Tongue (tissue), 2 donors: ENCODE data around the gene ITFG1. TPM values are rescaled to one million over a fixed set of nuclear protein-coding genes. Genes with fewer than 3 reads are reported as not detected.
"Not testable (repeated sequence)": the region's sequence is repeated elsewhere in the genome, so short reads cannot be mapped to it uniquely, and the experiment has no call there.

ENCODE experiments used
- DNase-seq: peaks from one replicate; pipeline ENCODE4 v3.0.0-alpha.2; 2015
- total RNA-seq: library from RNA; depleted of rRNA; stranded (reverse); fragments of >200 nt; gene quantifications from one replicate; pipeline ENCODE4 v1.2.3, GENCODE V29; 2014

ITFG1 gene
- total RNA-seq, 1 donor from 2014 or later, result 78.2 TPM

DNA sequence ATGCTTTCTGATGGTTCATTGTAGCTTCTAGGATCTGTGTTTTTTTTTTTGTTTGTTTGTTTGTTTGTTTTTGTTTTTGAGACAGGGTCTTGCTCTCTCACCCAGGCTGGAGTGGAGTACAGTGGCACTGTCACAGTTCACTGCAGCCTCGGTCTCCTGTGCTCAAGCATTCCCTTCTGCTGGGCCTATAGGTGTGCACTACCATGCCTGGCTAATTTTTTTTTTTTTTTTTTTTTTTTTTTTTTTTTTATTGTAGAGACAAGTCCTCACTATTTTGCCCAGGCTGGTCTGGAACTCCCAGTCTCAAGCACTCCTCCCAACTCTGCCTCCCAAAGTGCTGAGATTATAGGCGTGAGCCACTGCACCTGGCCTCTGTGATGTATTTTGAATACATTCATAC is 12.1 kb upstream of the ITFG1 start:
- not testable (repeated sequence) for DNase-seq

DNA sequence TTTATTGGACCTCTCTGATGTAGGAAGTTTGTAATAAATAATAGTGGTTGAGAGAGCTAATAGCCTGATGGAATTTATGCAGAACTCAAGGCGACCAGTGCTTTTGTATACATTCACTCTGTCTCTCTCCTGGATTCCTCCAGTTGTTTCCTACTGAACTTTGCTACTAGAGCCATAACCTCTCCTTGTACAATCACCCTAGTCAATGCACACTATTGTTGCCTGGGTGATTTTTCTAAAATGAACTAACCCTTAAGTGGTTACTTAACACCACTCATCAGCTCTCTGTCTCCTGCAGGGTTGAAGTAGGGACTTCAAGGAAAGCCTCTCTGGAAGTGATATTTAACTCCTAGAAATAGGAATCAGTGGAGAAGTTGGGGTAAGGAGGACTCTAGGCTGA is 9.9 kb upstream of the ITFG1 start:
- DNase-seq, result no peak

DNA sequence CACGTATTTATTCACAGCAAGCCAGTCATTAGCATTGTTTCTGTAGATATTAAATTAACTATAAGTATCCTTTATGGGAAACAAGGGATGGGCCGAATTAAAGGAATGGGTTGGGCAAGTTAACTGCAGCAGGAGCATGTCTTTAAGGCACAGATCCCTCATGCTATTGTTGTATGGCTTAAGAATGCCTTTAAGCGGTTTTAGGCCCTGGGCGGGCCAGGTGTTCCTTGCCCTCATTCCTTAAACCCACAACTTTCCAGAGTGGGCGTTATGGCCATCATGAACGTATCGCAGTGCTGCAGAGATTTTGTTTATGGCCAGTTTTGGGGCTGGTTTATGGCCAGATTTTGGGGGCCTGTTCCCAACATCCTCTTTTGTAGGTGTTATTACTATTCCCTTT is 9.3 kb upstream of the ITFG1 start:
- no peak for DNase-seq

DNA sequence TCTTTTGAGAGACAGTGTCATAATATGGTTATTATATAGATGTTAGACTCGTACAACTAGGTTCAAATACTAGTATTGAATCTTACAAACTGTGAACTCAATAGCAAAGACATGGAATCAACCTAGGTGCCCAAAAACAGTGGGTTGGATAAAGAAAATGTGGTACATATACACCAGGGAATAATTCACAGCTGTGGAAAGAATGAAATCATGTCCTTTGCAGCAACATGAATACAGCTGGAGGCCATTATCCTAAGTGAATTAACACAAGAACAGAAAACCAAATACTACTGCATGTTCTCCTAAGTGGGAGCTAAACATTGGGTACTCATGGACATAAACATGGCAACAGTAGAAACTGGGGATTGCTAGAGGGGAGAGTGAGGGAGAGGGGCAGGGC is 8.4 kb upstream of the ITFG1 start:
- no peak for DNase-seq

DNA sequence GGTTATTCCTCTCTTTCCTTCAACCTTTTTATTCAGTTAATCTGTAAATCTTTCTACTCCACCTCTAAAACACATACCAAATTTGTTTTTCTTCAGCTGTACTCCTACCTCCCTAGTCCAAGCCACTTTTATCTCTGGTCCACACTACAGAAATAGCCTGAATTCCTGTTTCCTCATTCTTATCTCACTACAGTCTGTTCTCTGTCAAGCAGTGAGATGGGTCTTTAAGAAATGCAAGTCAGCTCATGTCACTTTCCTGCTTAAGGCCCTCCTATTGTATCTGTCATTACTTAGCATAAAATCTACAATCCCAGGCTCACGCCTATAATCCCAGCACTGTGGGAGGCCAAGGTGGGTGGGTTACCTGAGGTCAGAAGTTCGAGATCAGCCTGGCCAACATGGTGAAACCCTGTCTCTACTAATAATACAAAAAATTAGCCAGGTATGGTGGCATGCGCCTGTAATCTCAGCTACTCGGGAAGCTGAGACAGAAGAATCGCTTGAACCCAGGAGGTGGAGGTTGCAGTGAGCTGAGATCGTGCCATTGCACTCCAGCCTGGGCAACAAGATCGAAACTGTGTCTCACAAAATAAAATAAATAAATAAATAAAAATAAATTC is 7.3 kb upstream of the ITFG1 start:
- not testable (repeated sequence) for DNase-seq

DNA sequence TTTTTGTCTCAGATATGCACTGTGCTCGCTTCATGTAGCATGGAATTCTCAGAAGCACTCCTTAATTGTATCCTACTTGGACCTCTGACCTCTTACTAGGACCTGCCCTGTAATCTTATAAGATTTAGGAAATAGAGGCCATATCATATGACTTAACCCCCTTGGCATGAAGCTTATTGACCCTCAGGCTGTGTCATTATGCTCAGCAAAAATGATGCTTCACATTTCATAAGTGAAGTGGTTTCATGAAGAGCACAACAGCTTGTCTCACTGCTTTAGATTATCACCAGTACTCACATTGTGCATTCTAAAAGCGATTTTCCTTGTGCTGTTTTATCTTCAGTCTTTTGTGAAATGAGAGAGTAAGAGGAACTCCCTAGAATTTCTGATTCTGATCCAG is 6.6 kb upstream of the ITFG1 start:
- no peak for DNase-seq

DNA sequence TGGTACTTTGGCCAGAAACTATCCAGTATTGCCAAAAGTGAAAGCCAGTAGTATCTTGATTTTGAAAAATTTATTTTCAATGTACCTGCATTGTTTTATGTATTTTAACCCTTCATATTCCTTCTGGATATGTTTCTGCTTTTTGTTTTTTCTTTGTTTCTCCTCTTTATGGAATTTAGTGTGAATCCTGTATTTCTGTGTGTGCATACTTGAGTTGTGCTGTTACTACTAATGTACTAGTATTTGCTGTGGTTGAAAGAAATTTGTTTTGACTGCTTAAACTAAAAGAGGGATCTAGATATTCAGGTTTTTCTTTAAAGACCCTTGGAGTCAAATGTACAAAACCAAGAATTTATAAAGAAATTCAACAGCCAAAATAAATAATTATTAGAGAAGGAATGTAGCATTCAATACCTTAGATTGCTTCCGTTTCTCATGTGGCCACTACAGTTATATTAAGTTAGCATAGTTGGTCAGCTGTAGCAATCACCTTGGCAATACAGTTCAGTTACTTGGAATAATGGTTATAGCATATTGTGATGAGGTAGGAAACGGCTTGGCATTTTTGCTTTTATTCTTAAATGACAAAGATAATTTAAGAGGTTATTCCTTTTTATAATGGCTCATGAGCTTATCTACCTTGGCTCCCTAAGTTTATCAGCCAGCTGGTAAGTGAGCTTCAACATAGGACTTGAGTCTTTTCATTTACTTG is 5.2 kb upstream of the ITFG1 start:
- no peak for DNase-seq

DNA sequence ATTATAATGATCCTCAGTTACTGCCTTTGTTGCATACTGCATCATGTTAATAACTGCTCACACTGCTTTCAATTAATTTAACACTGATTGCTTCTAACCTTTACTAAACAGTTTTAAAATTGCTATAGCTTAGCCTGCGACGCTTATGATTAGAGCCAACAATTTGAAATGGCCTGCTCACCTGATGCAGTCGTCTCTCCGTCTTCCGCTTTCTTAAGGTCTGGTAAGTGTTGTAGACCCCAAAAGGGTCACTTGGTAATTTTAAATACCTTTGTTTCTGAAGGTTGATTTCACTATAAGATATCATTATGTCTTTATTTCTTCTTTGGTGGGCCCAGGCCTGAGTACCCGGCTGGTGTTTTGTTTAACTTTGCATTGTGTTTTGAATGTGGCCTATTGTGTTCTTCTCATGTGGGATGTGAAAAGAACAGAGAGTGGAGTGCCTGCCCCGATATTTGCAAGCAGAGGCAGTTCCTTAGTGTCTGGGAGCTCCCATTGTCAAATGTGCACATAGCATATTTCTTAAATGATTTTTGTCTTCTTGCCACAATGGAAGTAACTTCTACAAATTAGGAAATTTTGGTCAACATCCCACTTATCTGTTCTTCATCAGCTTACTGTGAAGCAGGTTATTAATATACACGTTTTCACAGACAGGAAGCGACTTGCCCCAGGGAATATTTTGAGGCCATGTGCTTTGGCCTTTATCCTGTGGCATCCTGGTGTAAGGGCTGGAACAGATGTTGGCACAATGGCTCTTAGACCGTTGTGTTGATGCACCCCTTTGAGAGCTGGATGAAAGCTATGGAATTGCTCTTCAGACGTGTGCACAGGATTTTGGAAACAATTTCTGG is 3.1 kb upstream of the ITFG1 start:
- no peak for DNase-seq

DNA sequence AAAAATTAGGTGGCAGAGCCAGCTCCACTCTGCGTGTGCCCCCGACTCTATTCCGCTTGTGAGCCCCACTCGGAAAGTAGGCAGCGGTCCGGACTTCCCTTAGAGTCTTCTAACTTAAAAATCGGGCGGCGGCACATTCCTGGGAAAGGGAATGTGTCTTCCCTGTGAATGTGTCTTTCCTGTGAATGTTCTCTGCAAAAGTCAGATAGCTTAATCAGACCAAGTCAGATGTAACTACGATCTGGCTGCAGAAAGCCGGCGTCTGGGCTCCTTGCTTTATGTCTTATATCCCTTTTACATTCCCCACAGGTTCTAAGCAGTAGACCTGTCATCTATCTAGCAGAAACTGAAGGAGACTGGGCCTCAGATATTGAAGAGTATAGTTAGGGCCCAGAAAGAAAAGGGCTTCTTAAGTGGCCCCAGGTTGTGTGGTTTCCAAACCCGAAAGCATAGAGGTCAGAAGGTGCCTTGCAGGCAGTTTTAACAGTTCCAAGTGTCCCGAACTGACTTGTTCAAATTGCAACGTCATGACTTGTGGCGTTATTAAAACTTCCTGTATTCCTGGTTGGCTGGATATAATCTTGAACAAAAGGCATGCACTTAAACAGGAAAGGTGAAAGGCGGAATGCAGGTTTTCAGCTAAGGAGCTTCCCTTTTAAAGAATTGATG is 869 bp upstream of the ITFG1 start:
- DNase-seq, result peak; percentile 49

DNA sequence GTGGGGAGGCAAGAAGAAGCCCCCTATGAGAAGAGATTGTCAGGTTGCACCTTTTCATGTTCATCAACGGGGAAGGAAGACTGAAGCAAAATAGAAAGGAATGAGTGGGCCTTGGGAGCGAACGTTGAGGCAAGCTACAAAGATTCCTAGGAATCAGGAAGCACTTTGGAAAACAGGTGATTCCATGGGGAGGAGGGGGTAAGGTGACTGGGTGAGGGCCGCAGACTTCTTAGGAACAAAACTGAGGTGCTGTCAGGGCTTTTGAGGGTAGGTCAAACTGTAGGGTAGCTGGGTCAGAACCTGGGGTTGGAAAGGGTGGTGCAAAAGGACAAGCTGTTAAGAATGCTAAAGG is 528 bp downstream of the ITFG1 start:
- no peak for DNase-seq

DNA sequence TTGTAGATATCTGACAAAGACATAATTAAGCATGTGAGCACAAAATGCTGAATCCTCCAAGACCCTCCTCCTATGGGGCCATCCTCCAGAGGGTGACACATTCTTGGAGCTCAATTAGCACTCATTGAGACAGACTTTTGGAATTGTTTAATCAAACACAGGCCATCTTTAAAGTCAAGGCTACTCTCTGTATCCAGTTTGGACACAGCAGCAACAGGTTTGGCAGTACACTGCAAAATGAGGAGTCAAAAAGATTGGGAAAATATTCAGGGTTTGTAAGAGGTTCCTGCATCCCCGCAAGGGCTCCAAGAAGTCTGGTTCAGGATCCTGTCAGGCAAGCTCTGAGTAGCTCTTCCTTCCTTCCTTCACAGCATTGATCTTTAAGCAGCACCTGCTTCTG is 1.3 kb downstream of the ITFG1 start:
- no peak for DNase-seq

DNA sequence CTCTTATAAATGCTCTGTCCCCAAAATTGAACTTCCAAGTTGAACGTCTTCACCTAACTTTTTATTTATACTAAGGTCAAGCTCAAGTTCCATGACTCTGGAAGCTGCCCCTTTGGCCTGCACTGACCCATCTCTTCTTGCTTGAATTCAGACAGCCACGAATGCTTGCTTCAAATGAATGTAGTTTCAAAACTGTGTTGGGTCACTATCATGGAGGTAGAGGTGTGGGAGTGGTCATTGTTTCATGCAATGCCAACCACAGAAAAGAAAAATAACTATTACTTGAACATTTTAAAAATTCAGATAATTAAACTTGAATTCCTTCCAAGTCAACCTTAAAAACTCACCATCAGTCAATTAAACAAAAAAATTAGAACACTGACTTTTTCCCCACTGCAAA is 2.5 kb downstream of the ITFG1 start:
- no peak for DNase-seq

DNA sequence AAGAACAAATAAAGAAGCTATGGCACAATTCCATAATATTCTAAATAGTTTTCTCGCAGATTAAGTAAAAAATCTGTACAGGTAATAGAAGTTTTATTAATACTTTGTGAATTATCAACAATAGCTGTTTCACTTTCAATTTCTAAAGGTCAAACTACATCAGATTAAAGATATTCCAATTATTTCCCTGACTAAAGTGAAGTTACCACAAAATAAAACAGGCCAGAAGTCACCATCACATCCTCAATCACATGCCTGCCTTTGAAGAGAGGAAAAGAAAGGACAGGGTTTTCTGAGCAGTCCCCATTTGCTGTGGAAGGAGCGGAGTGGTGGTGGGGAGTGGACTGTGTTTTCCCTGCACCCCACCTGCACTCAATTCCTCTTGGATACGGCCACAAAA is 11.1 kb downstream of the ITFG1 start:
- DNase-seq, result no peak

DNA sequence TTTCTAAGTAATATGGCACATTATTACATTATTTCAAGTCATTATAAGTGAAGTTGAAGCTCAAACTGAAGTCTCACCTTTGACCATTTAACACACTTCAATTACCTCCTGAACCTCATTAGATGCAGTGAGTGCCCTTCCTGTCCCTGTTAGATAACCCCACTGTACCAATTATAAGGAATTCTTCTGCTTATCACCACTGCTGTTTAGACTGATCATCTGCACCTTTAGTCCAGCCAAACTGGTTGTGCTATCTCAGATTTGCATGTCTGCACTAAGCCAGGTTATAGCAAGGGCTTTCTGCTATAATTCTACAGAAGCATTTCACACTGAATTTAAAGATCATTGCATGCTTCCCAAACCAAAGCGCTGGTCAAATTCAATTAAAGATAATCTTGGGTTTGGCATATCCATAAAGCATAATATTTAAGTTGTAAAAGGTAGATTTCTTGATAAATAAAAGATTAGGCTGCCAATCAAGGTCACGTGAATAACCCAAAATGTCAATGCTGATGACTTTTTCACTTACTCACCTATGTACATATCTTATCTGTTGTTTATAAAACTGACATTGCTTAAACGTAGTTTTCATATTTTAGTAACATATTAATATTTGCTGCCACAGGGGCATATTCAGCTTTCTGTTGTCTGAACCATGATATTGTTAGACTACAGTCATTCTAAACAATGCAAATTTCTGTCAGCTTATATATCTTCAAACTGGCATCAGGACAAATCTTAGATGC is 11.9 kb downstream of the ITFG1 start:
- no peak for DNase-seq

DNA sequence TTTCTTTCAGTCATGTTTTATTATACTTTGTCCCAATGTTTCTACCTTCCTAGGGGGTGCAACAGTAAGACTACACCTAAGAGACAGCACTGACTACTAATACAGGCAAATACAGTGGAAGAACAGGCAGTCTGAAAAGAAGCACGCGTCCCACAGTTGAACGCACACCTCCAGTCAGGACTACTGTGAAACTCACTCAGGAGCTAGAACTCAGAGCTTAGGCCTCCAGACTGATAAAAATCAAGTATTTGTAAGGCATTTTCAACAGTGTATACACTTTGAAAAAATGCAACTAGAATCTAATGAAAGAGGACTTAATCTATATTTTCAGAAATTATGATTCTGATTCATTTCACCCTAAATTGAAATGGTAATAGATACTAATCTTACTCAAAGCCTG is 14.4 kb downstream of the ITFG1 start:
- DNase-seq, result no peak

DNA sequence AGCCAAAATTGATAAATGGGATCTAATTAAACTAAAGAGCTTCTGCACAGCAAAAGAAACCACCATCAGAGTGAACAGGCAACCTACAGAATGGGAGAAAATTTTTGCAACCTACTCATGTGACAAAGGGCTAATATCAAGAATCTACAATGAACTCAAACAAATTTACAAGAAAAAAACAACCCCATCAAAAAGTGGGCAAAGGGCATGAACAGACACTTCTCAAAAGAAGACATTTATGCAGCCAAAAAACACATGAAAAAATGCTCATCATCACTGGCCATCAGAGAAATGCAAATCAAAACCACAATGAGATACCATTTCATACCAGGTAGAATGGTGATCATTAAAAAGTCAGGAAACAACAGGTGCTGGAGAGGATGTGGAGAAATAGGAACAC is 18.0 kb downstream of the ITFG1 start:
- not testable (repeated sequence) for DNase-seq

DNA sequence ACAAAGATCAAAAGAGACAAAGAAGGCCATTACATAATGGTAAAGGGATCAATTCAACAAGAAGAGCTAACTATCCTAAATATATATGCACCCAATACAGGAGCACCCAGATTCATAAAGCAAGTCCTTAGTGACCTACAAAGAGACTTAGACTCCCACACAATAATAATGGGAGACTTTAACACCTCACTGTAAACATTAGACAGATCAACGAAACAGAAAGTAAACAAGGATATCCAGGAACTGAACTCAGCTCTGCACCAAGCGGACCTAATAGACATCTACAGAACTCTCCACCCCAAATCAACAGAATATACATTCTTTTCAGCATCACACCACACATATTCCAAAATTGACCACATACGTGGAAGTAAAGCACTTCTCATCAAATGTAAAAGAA is 20.8 kb downstream of the ITFG1 start:
- not testable (repeated sequence) for DNase-seq

DNA sequence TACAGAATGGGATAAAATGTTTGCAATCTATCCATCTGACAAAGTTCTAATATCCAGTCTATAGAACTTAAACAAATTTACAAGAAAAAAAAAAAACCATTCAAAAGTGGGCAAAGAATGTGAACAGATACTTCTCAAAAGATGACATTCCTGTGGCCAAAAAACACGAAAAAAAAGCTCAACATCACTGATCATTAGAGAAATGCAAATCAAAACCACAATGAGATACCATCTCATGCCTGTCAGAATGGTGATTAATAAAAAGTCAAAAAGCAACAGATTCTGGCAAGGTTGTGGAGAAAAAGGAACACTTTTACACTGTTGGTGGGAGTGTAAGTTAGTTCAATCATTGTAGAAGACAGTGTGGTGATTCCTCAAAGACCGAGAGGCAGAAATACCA is 26.6 kb downstream of the ITFG1 start:
- not testable (repeated sequence) for DNase-seq

DNA sequence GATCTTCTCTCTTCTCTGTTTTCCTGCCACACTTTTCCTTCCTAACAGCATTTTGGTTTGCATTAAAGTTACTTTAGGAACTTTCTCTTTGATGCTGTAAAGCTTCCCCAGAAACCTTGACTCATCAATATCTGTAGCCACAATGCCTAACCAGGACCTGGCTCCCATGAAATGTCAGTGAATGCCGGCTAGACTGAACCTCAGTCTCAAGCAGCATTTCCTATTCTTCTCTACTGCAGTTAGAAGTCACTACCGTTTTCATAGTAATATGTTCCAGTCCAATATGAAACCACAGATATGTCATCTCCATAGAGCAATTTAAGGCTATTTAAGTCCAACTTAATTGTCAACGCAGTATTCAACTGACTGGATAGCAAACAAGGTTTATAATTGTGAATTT is 28.9 kb downstream of the ITFG1 start:
- DNase-seq, result no peak

DNA sequence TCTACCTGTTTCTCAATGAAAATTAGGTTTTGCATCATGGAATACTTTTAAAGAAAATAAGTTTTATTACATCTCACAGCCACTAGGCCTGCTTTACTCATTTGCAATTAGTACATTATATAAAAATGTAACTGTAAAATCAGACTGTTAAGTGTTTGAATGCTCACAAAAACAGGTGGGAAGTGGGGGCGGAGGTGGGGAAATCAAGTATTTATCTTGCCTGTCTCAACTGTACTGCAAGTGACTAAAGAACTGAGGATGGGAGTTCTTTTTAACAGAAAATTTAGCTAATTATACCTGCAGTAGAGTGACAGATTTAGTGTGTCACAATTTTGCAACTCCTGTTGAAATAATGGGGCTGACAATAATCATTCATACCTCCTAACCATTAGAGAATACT is 34.1 kb downstream of the ITFG1 start:
- DNase-seq, result no peak

DNA sequence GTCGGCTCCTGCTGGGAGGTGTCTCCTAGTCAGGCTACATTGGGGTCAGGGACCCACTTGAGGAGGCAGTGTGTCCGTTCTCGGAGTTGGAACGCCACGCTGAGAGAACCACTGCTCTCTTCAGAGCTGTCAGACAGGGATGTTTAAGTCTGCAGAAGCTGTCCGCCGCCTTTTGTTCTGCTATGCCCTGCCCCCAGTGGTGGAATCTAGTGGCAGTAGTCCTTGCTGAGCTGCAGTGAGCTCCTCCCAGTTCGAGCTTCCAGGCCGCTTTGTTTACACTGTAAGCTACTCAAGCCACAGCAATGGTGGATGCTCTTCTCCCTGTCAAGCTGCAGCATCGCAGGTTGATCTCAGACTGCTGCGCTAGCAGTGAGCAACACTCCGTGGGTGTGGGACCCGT is 36.0 kb downstream of the ITFG1 start:
- no peak for DNase-seq

DNA sequence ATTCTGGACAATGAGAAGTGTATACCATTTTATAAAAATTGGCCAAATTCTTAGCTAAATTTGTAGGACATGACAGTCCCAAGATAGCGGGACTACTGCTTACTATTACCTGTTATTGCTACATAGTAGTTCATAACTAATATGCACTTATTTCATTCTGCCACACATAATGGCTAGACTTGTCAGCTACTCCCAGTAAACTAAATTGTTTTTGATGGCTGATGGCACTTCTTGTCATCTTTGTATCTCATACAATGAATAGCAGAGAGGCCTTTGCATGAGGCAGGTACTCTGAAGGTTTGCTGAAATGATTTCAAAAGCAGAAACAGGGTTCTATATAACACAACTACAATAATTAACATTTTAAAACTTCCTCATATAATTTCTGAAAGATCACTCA is 44.0 kb downstream of the ITFG1 start:
- DNase-seq, result no peak
